NCI-H1436 treated with DMSO at 0.1 percent for 48 hours (cell line): ENCODE results near the gene DLGAP1.

Experiments
- DNase-seq: peaks from one replicate; lab custom pipeline; 2025; lab: John Stamatoyannopoulos, UW

Gene DLGAP1

GRCh38 chr18:4172196-4173100, 282.7 kb downstream of the DLGAP1 start:
- DNase-seq, result no peak

DNA sequence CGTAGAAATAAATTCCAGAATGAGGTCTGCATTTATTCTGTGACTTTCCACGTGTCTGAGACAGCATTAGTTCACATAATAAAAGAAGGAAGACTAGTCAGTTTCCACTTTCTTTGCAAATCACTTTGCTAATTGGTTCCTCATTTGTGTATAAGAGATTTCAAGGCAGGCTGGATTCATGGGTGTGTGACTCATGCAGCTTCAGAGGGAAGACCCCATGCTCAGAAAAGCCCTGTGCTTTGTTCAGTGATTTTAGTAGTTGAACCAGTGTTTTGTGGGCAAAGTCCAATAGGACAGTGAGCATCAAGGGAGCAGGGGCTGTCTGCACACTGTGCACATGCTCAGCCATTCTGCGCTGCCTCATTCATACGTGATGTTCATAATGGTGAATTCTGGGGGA, 297.8 kb downstream of the DLGAP1 start:
- DNase-seq, result no peak

DNA sequence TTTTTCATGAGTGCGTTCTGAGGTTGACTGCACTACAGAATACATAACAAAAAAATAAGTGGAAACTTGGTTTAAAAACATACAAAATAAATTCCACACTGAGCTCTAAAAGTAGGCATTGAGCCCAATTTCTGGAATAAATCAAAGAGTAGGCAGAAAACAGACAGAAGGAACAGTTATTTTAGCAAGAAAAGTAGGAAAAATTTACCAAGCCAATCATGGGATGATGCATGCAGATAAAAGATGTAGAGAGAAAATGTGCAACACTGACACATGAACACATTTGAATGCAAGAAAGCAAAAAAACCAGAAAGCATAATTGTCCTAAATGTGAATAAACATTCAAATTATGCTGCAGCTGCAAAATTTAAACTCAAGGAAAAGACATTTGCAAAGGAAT, 308.3 kb downstream of the DLGAP1 start:
- DNase-seq, result no peak

DNA sequence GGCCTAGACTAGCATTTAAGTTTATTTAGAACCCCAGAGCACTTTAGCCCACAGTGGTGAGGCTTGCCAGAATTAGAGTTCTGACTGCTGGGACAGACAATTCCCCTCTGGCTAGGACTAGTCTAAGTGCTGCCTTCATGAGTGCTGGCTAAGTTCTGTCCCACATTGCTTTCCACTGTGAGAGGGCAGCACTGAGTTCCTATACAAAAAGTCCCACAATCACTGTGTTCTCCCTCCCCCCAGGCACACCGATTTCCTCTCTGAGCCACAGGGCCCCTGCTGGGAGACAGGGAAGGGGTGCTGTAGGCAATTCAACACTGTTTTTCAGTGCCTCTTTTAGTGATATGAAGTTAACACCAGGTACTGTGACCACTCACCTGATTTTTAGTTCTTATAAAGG, 310.9 kb downstream of the DLGAP1 start:
- no peak for DNase-seq

DNA sequence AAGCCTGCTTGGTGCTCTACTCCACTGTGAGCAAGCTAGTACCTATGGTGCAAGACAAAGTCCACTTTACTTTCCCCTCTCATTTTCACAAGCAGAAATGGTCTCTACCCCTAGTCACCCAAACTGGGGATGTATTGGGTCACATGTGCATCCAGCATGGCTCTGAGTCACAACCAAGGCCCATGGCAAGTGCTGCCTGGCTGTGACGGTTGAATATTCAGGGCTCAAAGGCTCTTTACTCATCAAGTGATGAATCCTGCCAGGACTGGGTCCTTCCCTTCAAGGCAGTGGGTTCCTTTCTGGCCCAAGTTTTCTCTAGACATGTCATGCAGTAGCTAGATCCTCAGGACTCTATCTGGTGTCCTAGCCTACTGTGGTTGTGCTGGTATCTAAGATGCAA, 311.5 kb downstream of the DLGAP1 start:
- no peak for DNase-seq

- no peak for DNase-seq
Observed at GRCh38 chr18:4142876-4143275, 312.2 kb downstream of the DLGAP1 start.

DNA sequence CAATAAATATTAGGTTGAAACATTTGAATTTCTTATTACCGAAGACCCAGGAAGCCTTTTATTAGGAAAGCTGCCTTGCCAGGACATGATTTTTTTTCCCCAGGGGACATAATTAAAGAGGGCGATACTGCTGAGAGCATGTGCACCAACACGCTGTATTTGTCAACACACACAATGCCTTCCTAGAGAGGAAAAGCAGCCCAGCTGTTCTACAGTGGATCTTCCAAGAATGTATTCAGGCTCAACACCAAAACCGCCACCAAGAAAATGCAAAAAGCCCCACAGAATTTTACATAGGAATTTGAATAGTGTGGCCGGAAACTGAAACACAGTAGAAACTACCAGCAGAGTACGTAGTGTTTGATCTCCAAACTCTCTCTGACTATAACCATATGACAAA, 320.4 kb downstream of the DLGAP1 start:
- no peak for DNase-seq

GRCh38 chr18:4130734-4131719, 324.1 kb downstream of the DLGAP1 start:
- DNase-seq, result no peak

GRCh38 chr18:4126939-4127338, 328.2 kb downstream of the DLGAP1 start:
- no peak for DNase-seq

- DNase-seq, result no peak
Observed at GRCh38 chr18:4125627-4126230, 329.4 kb downstream of the DLGAP1 start.

- no peak for DNase-seq
Observed at GRCh38 chr18:4125224-4125623, 329.9 kb downstream of the DLGAP1 start.

- DNase-seq, result no peak
Observed at GRCh38 chr18:4119813-4120212, 335.3 kb downstream of the DLGAP1 start.

DNA sequence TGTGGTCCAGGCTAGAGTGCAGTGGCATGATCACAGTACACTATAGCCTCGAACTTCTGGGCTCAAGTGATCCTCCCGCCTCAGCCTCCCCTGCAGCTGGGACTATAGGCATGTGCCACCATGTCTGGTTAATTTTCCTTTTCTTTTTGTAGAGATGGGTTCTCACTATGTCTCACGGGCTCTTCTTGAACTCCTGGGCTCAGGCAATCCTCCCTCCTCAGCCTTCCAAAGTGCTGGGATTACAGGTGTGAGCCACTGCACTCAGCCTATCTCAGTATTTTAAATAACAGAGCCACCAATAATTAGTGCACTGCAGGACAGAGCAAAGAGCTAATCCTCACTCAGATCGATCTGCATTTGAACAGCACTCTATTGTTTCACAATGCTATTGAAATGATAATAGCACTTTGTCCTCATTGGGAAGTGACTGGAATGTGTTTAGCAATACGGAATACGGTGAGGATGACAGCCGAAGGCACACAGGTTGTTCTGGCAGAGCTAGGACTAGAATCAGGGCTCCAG, 335.9 kb downstream of the DLGAP1 start:
- DNase-seq, result no peak

GRCh38 chr18:4108016-4108415, 347.1 kb downstream of the DLGAP1 start:
- DNase-seq, result no peak

DNA sequence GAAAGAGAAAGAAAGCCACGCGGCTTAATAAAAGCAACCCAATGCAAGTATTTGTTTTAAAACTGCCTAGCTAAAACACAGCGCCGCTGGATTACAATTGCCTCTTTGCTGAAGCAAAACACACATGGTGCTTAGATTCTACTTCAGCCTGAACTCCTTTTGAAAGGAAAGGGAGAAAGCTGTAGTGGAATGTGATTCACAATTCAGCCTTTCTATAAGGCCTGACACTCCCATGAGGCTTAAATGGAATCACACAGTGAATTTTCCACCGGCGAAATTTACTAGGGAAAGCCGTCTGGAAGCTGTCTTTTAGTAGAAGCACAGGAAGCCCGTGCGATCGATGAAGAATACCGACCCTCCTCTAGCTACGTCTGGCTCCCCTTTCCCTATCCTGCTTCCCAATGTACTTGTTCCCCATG, 348.0 kb downstream of the DLGAP1 start:
- no peak for DNase-seq

- DNase-seq, result no peak
Observed at GRCh38 chr18:4106407-4107033, 348.6 kb downstream of the DLGAP1 start.

- no peak for DNase-seq
Observed at GRCh38 chr18:4102901-4103300, 352.2 kb downstream of the DLGAP1 start.

- no peak for DNase-seq
Observed at GRCh38 chr18:4101009-4101408, 354.1 kb downstream of the DLGAP1 start.

GRCh38 chr18:4096486-4096885, 358.6 kb downstream of the DLGAP1 start:
- DNase-seq, result no peak

- DNase-seq, result no peak
Observed at GRCh38 chr18:4093676-4094075, 361.4 kb downstream of the DLGAP1 start.

DNA sequence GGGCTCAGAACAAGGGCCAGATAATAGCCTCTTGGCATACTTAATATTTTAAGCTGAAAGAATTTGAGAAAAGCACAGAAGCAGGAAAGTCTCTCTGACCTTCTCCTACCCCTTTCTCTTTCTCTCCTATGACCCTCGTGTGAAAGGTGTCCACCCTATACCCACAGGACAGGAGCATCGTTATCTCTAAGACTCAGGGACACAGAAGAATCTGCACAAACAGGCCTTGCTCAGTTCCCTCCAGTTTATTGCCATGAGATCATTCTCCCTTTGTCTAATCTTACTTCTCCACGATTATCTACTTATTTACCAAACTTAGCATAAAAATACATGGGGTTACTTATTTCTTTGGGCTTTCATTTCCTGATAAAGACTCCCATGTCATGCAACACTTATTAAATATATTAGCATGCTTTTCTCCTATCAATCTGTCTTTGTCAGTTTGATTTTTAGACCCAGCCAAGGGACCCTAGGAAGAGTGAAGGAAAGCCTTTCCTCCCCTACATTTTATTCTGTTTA, 370.7 kb downstream of the DLGAP1 start:
- DNase-seq, result no peak
